ENCODE results near the gene GRAMD1A. TPM values are rescaled to one million over a fixed set of nuclear protein-coding genes. Genes with fewer than 3 reads are reported as not detected.

Gene GRAMD1A
- total RNA-seq, 1 donor from 2014 or later: 67.4 TPM

DNA sequence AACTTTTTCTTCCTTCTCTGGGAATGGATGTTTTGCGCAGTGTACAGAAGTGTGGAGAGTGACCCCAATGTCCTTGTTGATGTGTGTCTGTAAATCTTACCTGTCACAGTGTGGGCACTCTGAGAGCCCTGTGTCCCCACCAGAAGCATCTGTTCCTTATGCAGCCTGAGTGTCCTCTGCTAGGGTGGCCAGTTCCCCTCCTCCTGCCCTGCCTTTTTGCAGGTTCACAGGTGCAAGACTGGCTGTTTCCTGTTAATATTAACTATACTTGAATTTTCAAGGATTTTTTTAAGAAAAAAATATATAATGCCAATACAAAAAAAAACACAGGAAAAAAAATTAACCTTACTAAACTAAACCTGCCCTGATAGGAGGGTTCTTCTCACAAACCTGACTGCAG lies 12.0 kb upstream of the GRAMD1A start:
- H3K27me3 Mint-ChIP-seq (ENCODE audit: low read depth, unreplicated experiment): peaks cover 2% of the 10 kb centered on the region
- H2AFZ ChIP-seq (ENCODE audit: low read depth, low read length): no peak overlapping the region
- no peak overlapping the region for H3K27ac ChIP-seq (ENCODE audit: low read depth, low read length)
- no peaks in the 10 kb centered on the region for H3K4me1 ChIP-seq (ENCODE audit: insufficient read depth, low read length)
- H3K36me3 Mint-ChIP-seq (ENCODE audit: low read depth, unreplicated experiment): no peaks in the 10 kb centered on the region
- H3K9ac ChIP-seq (ENCODE audit: low read length): no peak overlapping the region
- H3K79me2 ChIP-seq (ENCODE audit: insufficient read depth, low read length): no peaks in the 10 kb centered on the region
- no peaks in the 10 kb centered on the region for H3K36me3 ChIP-seq (ENCODE audit: insufficient read depth, low read length)
- no peaks in the 10 kb centered on the region for H3K4me1 Mint-ChIP-seq (ENCODE audit: low read depth, unreplicated experiment)
- no peaks in the 10 kb centered on the region for H4K20me1 ChIP-seq (ENCODE audit: insufficient read depth, low read length)
- FAIRE-seq (no peak), DNase-seq (ENCODE audit: low read depth) (no peak)
- H3K4me3 Mint-ChIP-seq (ENCODE audit: unreplicated experiment): no peak overlapping the region
- H3K9me3 Mint-ChIP-seq (ENCODE audit: unreplicated experiment): peaks cover 3% of the 10 kb centered on the region
- H3K27ac Mint-ChIP-seq (ENCODE audit: unreplicated experiment): no peak overlapping the region
- no peak overlapping the region for H3K4me3 ChIP-seq (ENCODE audit: insufficient read depth, low read depth, low read length)
- no peaks in the 10 kb centered on the region for H3K27me3 ChIP-seq (ENCODE audit: insufficient read depth, low read length)
- no peak overlapping the region for H3K4me2 ChIP-seq (ENCODE audit: low read length)
- TF ChIP-seq, protein P1, sequence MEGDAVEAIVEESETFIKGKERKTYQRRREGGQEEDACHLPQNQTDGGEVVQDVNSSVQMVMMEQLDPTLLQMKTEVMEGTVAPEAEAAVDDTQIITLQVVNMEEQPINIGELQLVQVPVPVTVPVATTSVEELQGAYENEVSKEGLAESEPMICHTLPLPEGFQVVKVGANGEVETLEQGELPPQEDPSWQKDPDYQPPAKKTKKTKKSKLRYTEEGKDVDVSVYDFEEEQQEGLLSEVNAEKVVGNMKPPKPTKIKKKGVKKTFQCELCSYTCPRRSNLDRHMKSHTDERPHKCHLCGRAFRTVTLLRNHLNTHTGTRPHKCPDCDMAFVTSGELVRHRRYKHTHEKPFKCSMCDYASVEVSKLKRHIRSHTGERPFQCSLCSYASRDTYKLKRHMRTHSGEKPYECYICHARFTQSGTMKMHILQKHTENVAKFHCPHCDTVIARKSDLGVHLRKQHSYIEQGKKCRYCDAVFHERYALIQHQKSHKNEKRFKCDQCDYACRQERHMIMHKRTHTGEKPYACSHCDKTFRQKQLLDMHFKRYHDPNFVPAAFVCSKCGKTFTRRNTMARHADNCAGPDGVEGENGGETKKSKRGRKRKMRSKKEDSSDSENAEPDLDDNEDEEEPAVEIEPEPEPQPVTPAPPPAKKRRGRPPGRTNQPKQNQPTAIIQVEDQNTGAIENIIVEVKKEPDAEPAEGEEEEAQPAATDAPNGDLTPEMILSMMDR (IDR thresholded peaks at IDR 0.05; ENCODE audit: insufficient read depth, low read depth, low read length): no peak
- TF ChIP-seq EZH2 (IDR thresholded peaks at IDR 0.05; ENCODE audit: insufficient read depth, low read length): no peak
- H3K9me3 ChIP-seq (ENCODE audit: insufficient read depth, low read depth, low read length): no peaks in the 10 kb centered on the region

GRCh38 chr19:34989298-34989697 lies 10.8 kb upstream of the GRAMD1A start:
- TF ChIP-seq EZH2 (IDR thresholded peaks at IDR 0.05; ENCODE audit: insufficient read depth, low read length): no peak
- no peak overlapping the region for H3K4me3 Mint-ChIP-seq (ENCODE audit: unreplicated experiment)
- H3K4me3 ChIP-seq (ENCODE audit: insufficient read depth, low read depth, low read length): no peak overlapping the region
- no peaks in the 10 kb centered on the region for H3K9me3 ChIP-seq (ENCODE audit: insufficient read depth, low read depth, low read length)
- FAIRE-seq (no peak), DNase-seq (ENCODE audit: low read depth) (no peak)
- no peak overlapping the region for H3K4me2 ChIP-seq (ENCODE audit: low read length)
- no peak overlapping the region for H2AFZ ChIP-seq (ENCODE audit: low read depth, low read length)
- no peaks in the 10 kb centered on the region for H3K4me1 Mint-ChIP-seq (ENCODE audit: low read depth, unreplicated experiment)
- no peaks in the 10 kb centered on the region for H3K79me2 ChIP-seq (ENCODE audit: insufficient read depth, low read length)
- H3K9me3 Mint-ChIP-seq (ENCODE audit: unreplicated experiment): peaks cover 7% of the 10 kb centered on the region
- H3K27me3 Mint-ChIP-seq (ENCODE audit: low read depth, unreplicated experiment): peaks cover 2% of the 10 kb centered on the region
- H3K27me3 ChIP-seq (ENCODE audit: insufficient read depth, low read length): no peaks in the 10 kb centered on the region
- H3K27ac ChIP-seq (ENCODE audit: low read depth, low read length): no peak overlapping the region
- no peaks in the 10 kb centered on the region for H4K20me1 ChIP-seq (ENCODE audit: insufficient read depth, low read length)
- H3K36me3 ChIP-seq (ENCODE audit: insufficient read depth, low read length): no peaks in the 10 kb centered on the region
- no peaks in the 10 kb centered on the region for H3K4me1 ChIP-seq (ENCODE audit: insufficient read depth, low read length)
- H3K36me3 Mint-ChIP-seq (ENCODE audit: low read depth, unreplicated experiment): no peaks in the 10 kb centered on the region
- no peak overlapping the region for H3K27ac Mint-ChIP-seq (ENCODE audit: unreplicated experiment)
- no peak overlapping the region for H3K9ac ChIP-seq (ENCODE audit: low read length)

- Histone ChIP-seq H3K4me2 (ENCODE audit: low read length) (no peak overlapping the region), H3K27me3 (ENCODE audit: insufficient read depth, low read length) (no peaks in the 10 kb centered on the region)
- H3K27me3 Mint-ChIP-seq (ENCODE audit: low read depth, unreplicated experiment): peaks cover 2% of the 10 kb centered on the region
These were observed 9.4 kb upstream of the GRAMD1A start for GRCh38 chr19:34990578-34991192.

More at GRCh38 chr19:34990578-34991192, 9.4 kb upstream of the GRAMD1A start:
- H3K36me3 Mint-ChIP-seq (ENCODE audit: low read depth, unreplicated experiment): no peaks in the 10 kb centered on the region
- no peaks in the 10 kb centered on the region for H3K79me2 ChIP-seq (ENCODE audit: insufficient read depth, low read length)
- DNase-seq (ENCODE audit: low read depth) (no peak), FAIRE-seq (no peak)
- H3K9ac ChIP-seq (ENCODE audit: low read length): no peak overlapping the region
- no peaks in the 10 kb centered on the region for H3K36me3 ChIP-seq (ENCODE audit: insufficient read depth, low read length)
- no peak overlapping the region for H3K4me3 ChIP-seq (ENCODE audit: insufficient read depth, low read depth, low read length)
- H3K27ac ChIP-seq (ENCODE audit: low read depth, low read length): no peak overlapping the region
- no peak overlapping the region for H2AFZ ChIP-seq (ENCODE audit: low read depth, low read length)
- H3K4me3 Mint-ChIP-seq (ENCODE audit: unreplicated experiment): no peak overlapping the region
- H3K4me1 ChIP-seq (ENCODE audit: insufficient read depth, low read length): no peaks in the 10 kb centered on the region
- TF ChIP-seq, protein P1 (IDR thresholded peaks at IDR 0.05; ENCODE audit: insufficient read depth, low read depth, low read length): no peak
- TF ChIP-seq EZH2 (IDR thresholded peaks at IDR 0.05; ENCODE audit: insufficient read depth, low read length): no peak
- peaks cover 6% of the 10 kb centered on the region for H3K9me3 Mint-ChIP-seq (ENCODE audit: unreplicated experiment)
- no peaks in the 10 kb centered on the region for H3K4me1 Mint-ChIP-seq (ENCODE audit: low read depth, unreplicated experiment)
- H3K27ac Mint-ChIP-seq (ENCODE audit: unreplicated experiment): no peak overlapping the region
- H3K9me3 ChIP-seq (ENCODE audit: insufficient read depth, low read depth, low read length): no peaks in the 10 kb centered on the region
- no peaks in the 10 kb centered on the region for H4K20me1 ChIP-seq (ENCODE audit: insufficient read depth, low read length)

All from astrocyte (in vitro differentiated cells and primary cell).